ENCODE results near the gene NTRK3. TPM values are rescaled to one million over a fixed set of nuclear protein-coding genes. Genes with fewer than 3 reads are reported as not detected.

Gene NTRK3
- total RNA-seq, 1 donor from 2014 or later, result not detected

DNA sequence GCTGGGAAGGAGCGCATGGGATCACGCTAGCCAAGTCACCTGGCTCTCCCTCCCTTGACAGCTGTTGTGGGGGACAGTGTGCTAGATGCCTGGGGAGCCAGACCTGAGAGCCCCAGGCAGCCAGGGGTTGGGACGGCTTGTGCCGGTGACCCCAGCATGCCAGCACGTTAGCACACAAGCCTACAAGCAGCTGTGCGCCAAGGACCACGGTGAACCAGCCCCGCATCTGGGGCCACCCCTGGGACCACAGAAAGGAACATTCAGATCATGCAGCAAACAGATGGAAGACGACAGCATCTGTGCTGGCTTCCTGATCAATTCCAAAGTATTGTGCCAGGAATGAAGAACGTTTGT, 64.8 kb downstream of the NTRK3 start:
- H3K4me3 ChIP-seq (ENCODE audit: low read depth, low read length), result no peak overlapping the region
- DNase-seq (ENCODE audit: low read depth), result no peak
- TF ChIP-seq, protein P1, sequence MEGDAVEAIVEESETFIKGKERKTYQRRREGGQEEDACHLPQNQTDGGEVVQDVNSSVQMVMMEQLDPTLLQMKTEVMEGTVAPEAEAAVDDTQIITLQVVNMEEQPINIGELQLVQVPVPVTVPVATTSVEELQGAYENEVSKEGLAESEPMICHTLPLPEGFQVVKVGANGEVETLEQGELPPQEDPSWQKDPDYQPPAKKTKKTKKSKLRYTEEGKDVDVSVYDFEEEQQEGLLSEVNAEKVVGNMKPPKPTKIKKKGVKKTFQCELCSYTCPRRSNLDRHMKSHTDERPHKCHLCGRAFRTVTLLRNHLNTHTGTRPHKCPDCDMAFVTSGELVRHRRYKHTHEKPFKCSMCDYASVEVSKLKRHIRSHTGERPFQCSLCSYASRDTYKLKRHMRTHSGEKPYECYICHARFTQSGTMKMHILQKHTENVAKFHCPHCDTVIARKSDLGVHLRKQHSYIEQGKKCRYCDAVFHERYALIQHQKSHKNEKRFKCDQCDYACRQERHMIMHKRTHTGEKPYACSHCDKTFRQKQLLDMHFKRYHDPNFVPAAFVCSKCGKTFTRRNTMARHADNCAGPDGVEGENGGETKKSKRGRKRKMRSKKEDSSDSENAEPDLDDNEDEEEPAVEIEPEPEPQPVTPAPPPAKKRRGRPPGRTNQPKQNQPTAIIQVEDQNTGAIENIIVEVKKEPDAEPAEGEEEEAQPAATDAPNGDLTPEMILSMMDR (conservative IDR thresholded peaks at IDR 0.05; ENCODE audit: low read depth, low read length), result no peak

DNA sequence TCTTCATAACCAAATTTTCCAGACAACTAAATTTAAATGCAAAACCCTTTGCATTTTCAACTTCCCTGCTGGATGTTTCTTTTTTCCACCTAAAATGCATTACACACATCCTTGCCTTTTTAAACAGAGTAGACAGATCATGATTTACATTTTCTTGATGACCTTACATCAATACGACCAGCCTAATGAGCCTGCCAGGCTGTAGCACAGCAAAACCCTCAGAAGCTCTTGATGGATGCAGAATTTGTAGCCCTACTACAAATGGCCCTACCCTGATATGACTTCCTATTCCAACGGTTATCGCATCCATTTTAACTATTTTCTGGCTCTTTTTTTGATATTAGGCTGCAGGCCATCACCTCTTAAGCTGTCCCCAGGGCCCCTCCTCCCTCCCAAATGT, 66.3 kb downstream of the NTRK3 start:
- TF ChIP-seq, protein P1 (conservative IDR thresholded peaks at IDR 0.05; ENCODE audit: low read depth, low read length), result no peak
- no peak overlapping the region for H3K4me3 ChIP-seq (ENCODE audit: low read depth, low read length)
- DNase-seq (ENCODE audit: low read depth), result no peak

DNA sequence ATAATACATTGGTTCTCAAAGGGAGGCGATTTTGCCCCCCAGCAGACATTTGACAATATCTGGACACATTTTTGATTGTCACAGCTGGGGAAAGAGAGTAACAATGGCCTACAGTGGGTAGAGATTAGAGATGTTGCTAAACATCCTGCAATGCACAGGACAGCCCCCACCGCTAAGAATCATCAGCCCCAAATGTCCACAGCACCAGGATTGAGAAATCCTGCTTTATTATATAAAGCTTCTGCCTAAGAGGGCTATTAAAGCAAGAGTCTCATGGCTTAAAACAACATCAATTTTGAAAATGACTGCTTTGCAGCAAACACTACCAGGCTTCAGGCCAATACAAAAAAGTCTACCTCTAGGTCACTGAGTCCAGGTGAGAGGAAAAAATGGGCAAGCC, 68.2 kb downstream of the NTRK3 start:
- TF ChIP-seq, protein P1 (conservative IDR thresholded peaks at IDR 0.05; ENCODE audit: low read depth, low read length), result no peak
- DNase-seq (ENCODE audit: low read depth), result no peak
- no peak overlapping the region for H3K4me3 ChIP-seq (ENCODE audit: low read depth, low read length)

DNA sequence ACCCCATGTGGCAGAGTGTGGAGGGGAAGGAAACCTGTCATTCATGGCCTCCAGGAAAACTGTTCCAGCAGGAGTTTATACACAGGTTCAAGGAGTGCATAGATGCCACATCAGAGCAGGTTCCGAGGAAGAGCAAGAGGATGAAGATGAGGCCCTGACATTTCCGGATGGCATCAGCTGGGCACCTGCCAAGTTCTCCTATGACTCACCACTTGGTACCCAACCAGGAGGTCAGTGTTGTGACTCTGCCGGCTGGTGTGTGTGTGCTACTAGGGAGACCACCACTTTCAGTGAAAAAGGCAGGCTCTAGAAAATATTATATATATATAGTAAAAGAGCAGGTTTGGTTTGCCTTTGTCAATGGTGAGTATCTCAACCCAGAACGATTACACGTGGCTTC, 69.3 kb downstream of the NTRK3 start:
- TF ChIP-seq, protein P1 (conservative IDR thresholded peaks at IDR 0.05; ENCODE audit: low read depth, low read length), result no peak
- H3K4me3 ChIP-seq (ENCODE audit: low read depth, low read length), result no peak overlapping the region
- DNase-seq (ENCODE audit: low read depth), result no peak

DNA sequence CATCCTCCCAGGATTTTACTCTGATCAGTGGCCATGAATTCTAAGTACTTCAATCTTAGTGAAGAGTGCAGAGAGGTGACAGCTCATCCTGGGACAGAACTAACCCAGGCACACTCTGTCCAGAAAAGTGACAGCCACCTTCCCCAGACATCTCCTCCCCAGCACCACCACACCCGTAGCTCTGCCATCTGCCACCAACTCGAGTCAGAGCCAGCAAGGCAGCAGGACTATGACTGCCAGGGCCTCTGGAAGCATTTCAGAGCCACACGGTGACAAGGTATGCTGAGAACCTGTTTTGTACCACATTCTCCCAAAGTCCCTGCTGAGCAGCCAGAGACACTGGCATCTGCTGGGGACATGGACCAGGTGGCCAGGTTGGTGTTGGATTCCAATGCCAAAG, 71.0 kb downstream of the NTRK3 start:
- TF ChIP-seq, protein P1 (conservative IDR thresholded peaks at IDR 0.05; ENCODE audit: low read depth, low read length), result no peak
- no peak for DNase-seq (ENCODE audit: low read depth)
- no peak overlapping the region for H3K4me3 ChIP-seq (ENCODE audit: low read depth, low read length)

DNA sequence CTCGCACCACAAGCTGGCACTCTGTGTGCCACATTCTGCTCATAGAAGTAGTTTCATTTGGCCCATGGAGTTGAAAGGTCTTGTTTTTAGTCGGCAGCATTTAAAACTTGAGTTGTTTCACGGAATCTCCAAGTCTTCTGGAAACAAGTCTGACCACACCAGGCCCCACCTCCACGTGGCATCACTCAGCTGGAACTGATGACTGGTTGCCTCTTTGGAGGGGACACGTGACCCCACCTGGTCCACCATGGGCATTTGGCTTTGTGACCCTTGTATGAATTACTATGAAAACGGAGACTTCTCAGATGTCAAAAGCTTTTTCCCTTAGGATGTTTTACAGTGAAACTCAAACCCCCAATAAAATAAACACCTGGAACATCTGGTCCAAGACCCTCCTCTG, 74.9 kb downstream of the NTRK3 start:
- DNase-seq (ENCODE audit: low read depth), result no peak
- TF ChIP-seq, protein P1 (conservative IDR thresholded peaks at IDR 0.05; ENCODE audit: low read depth, low read length), result no peak
- no peak overlapping the region for H3K4me3 ChIP-seq (ENCODE audit: low read depth, low read length)

DNA sequence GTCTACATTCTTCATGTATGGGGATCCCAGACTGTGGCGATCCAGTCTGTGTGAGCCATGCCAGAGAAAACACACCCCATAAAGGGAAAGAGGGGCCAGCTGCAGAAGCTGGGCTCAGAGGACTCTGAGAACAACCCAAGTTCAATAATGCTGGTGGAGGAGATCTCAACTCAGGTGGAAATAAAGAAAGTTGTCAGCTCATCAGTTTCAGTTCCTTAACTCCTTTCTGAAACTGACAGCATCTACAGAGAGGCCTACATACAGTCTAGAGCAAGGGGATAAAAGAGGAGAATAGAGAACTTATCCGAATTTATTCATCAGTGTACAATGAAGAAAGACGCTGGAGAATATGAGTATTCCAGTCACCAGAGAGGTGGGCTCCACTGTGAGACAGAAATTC, 77.0 kb downstream of the NTRK3 start:
- no peak overlapping the region for H3K4me3 ChIP-seq (ENCODE audit: low read depth, low read length)
- DNase-seq (ENCODE audit: low read depth), result no peak
- TF ChIP-seq, protein P1 (conservative IDR thresholded peaks at IDR 0.05; ENCODE audit: low read depth, low read length), result no peak

Data from epithelial cell of proximal tubule (primary cell).